ENCODE results near the gene VASH1. TPM values are rescaled to one million over a fixed set of nuclear protein-coding genes. Genes with fewer than 3 reads are reported as not detected.

Gene VASH1
- total and polyA plus RNA-seq, 2 donors (not counting 1 experiment from before 2014, with no cell fraction given), result 2.5 to 4.5 TPM

- no peak for DNase-seq (ENCODE audit: low read depth in 2 of 2)
- H3K27ac ChIP-seq (ENCODE audit: insufficient read depth, low read length), result no peak overlapping the region
- no peaks in the 10 kb centered on the region for H3K79me2 ChIP-seq (ENCODE audit: control insufficient read depth, insufficient read depth, low read length)
- H2AFZ ChIP-seq (ENCODE audit: low read length), result no peak overlapping the region
- H3K4me1 ChIP-seq (ENCODE audit: control insufficient read depth, extremely low read depth, insufficient read depth, low read length), result peaks cover 6% of the 10 kb centered on the region
- H3K27me3 ChIP-seq (ENCODE audit: control insufficient read depth, insufficient read depth, low read length), result no peaks in the 10 kb centered on the region
- no peaks in the 10 kb centered on the region for H4K20me1 ChIP-seq (ENCODE audit: control insufficient read depth, extremely low read depth, insufficient read depth, low read length)
- TF ChIP-seq EZH2 (IDR thresholded peaks at IDR 0.05; ENCODE audit: low read length, missing control alignments), result no peak
- TF ChIP-seq, protein P1, sequence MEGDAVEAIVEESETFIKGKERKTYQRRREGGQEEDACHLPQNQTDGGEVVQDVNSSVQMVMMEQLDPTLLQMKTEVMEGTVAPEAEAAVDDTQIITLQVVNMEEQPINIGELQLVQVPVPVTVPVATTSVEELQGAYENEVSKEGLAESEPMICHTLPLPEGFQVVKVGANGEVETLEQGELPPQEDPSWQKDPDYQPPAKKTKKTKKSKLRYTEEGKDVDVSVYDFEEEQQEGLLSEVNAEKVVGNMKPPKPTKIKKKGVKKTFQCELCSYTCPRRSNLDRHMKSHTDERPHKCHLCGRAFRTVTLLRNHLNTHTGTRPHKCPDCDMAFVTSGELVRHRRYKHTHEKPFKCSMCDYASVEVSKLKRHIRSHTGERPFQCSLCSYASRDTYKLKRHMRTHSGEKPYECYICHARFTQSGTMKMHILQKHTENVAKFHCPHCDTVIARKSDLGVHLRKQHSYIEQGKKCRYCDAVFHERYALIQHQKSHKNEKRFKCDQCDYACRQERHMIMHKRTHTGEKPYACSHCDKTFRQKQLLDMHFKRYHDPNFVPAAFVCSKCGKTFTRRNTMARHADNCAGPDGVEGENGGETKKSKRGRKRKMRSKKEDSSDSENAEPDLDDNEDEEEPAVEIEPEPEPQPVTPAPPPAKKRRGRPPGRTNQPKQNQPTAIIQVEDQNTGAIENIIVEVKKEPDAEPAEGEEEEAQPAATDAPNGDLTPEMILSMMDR (conservative IDR thresholded peaks at IDR 0.05 in 1 of 2, IDR thresholded peaks at IDR 0.05 in 1 of 2; ENCODE audit: low read depth in 1 of 2, low read length in 2 of 2), result no peak
- no peak overlapping the region for H3K4me2 ChIP-seq (ENCODE audit: extremely low read depth, insufficient read depth, low read length)
- H3K4me3 ChIP-seq (replicated peaks in 1 of 4; ENCODE audit: control extremely low read depth in 1 of 4, insufficient read depth in 1 of 4, low read depth in 3 of 4, low read length in 4 of 4), result no peak overlapping the region
- H3K36me3 ChIP-seq (ENCODE audit: control insufficient read depth, insufficient read depth, low read length), result no peaks in the 10 kb centered on the region
- H3K9me3 ChIP-seq (ENCODE audit: control insufficient read depth, insufficient read depth, low read depth, low read length), result no peaks in the 10 kb centered on the region
- no peak overlapping the region for H3K9ac ChIP-seq (ENCODE audit: insufficient read depth, low read length)
These were observed 19.1 kb downstream of the VASH1 start for GRCh38 chr14:76780360-76780759.

DNA sequence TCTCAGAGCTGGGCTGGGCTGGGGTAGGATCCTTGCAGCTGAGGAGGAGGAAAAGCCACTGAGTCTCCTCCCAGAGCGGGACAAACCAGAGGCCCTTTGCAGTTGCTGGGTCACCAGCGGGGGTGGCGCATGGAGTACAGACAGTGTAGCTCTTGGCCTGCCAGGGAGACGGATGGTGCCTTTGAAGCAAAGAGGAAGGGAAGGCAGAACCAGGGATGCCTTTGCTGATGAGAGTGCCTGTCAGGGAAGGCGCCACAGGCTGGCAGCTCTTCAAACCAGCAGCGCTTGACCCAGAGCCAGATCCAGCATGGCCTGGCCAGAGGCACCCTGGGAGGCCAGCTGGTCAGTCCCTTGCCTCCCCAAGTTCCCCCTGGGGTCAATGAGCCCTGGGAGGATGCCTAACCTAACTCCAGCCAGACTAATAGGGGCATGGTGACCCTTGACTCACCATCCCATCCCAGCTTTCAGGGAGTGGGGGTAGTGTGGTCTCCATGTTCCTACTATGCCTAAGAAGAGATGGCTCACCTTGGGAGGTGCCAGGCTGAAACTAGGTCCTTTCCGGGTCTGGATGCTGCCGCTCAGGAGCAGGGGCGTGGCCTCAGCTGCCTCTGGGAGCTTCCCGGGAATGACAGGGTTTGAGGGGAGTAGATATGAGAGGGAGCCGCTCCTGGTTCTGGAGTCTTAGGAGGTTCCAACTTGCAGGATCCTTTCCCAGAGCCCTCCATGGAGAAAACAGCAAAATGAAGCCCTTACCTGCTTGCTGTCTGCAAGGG, 19.8 kb downstream of the VASH1 start:
- H3K9me3 ChIP-seq (ENCODE audit: control insufficient read depth, insufficient read depth, low read depth, low read length), result no peaks in the 10 kb centered on the region
- no peak overlapping the region for H3K4me3 ChIP-seq (replicated peaks in 1 of 4; ENCODE audit: control extremely low read depth in 1 of 4, insufficient read depth in 1 of 4, low read depth in 3 of 4, low read length in 4 of 4)
- no peak overlapping the region for H3K27ac ChIP-seq (ENCODE audit: insufficient read depth, low read length)
- H3K9ac ChIP-seq (ENCODE audit: insufficient read depth, low read length), result no peak overlapping the region
- H2AFZ ChIP-seq (ENCODE audit: low read length), result no peak overlapping the region
- no peaks in the 10 kb centered on the region for H4K20me1 ChIP-seq (ENCODE audit: control insufficient read depth, extremely low read depth, insufficient read depth, low read length)
- TF ChIP-seq, protein P1 (conservative IDR thresholded peaks at IDR 0.05 in 1 of 2, IDR thresholded peaks at IDR 0.05 in 1 of 2; ENCODE audit: low read depth in 1 of 2, low read length in 2 of 2), result no peak
- no peak for TF ChIP-seq EZH2 (IDR thresholded peaks at IDR 0.05; ENCODE audit: low read length, missing control alignments)
- no peaks in the 10 kb centered on the region for H3K79me2 ChIP-seq (ENCODE audit: control insufficient read depth, insufficient read depth, low read length)
- H3K4me1 ChIP-seq (ENCODE audit: control insufficient read depth, extremely low read depth, insufficient read depth, low read length), result peaks cover 6% of the 10 kb centered on the region
- no peaks in the 10 kb centered on the region for H3K27me3 ChIP-seq (ENCODE audit: control insufficient read depth, insufficient read depth, low read length)
- no peaks in the 10 kb centered on the region for H3K36me3 ChIP-seq (ENCODE audit: control insufficient read depth, insufficient read depth, low read length)
- peak in 1 of 2 donors; percentile 25 for DNase-seq (ENCODE audit: low read depth in 2 of 2)
- no peak overlapping the region for H3K4me2 ChIP-seq (ENCODE audit: extremely low read depth, insufficient read depth, low read length)

DNA sequence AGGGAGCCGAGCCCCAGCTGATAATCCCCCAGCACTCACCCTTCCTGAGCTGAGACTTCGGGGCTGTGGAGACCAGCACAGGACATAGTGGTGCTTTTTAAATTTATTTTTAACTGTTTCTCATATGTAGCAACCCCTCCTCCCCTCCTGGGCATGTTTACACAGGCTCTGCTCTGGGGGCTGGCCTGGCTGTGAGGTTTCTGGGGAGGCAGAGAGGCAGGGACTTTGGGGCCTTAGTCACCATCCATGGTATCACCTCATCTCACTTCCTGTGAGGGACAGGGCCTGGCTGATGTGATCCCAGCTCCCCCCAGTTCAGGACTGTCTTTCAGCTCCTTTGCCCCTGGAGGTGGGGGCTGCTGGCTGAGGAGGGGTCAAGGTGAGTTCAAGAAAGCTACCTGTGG, 20.4 kb downstream of the VASH1 start:
- H3K4me2 ChIP-seq (ENCODE audit: extremely low read depth, insufficient read depth, low read length), result no peak overlapping the region
- H3K36me3 ChIP-seq (ENCODE audit: control insufficient read depth, insufficient read depth, low read length), result no peaks in the 10 kb centered on the region

More for the DNA sequence above, 20.4 kb downstream of the VASH1 start:
- no peak overlapping the region for H3K4me3 ChIP-seq (replicated peaks in 1 of 4; ENCODE audit: control extremely low read depth in 1 of 4, insufficient read depth in 1 of 4, low read depth in 3 of 4, low read length in 4 of 4)
- H3K9ac ChIP-seq (ENCODE audit: insufficient read depth, low read length), result no peak overlapping the region
- H3K27ac ChIP-seq (ENCODE audit: insufficient read depth, low read length), result no peak overlapping the region
- no peaks in the 10 kb centered on the region for H3K27me3 ChIP-seq (ENCODE audit: control insufficient read depth, insufficient read depth, low read length)
- no peaks in the 10 kb centered on the region for H3K79me2 ChIP-seq (ENCODE audit: control insufficient read depth, insufficient read depth, low read length)
- no peak for TF ChIP-seq EZH2 (IDR thresholded peaks at IDR 0.05; ENCODE audit: low read length, missing control alignments)
- TF ChIP-seq, protein P1 (conservative IDR thresholded peaks at IDR 0.05 in 1 of 2, IDR thresholded peaks at IDR 0.05 in 1 of 2; ENCODE audit: low read depth in 1 of 2, low read length in 2 of 2), result no peak
- no peaks in the 10 kb centered on the region for H3K9me3 ChIP-seq (ENCODE audit: control insufficient read depth, insufficient read depth, low read depth, low read length)
- H2AFZ ChIP-seq (ENCODE audit: low read length), result no peak overlapping the region
- no peak for DNase-seq (ENCODE audit: low read depth in 2 of 2)
- no peaks in the 10 kb centered on the region for H4K20me1 ChIP-seq (ENCODE audit: control insufficient read depth, extremely low read depth, insufficient read depth, low read length)
- H3K4me1 ChIP-seq (ENCODE audit: control insufficient read depth, extremely low read depth, insufficient read depth, low read length), result peaks cover 6% of the 10 kb centered on the region
